Spleen (tissue), 7 donors: ENCODE results near the gene NT5C.
A peak's percentile ranks its signal among the peaks of the same experiment; 100 is the strongest.

Source experiments
- POLR2A ChIP-seq, 3 donors: fragments of 450-650 bp; IDR thresholded peaks; one replicate each; pipeline ENCODE4 v1.5.1; 2017; ENCODE audit warnings: antibody characterized with exemption in 3 of 3, mild to moderate bottlenecking in 1 of 3
- POLR2AphosphoS5 ChIP-seq, 3 donors: sonication (generic); formaldehyde crosslinking; IDR thresholded peaks; one replicate each; pipeline ENCODE4 v1.5.1; 2017; ENCODE audit warnings: antibody characterized with exemption in 3 of 3
- TF ChIP-seq, protein P1 (sequence below), 11 experiments: fragments of 200-600 bp in 7 of 11; fragments of 450-650 bp in 4 of 11; sonication (generic) in 4 of 11; IDR thresholded peaks in 8 of 11; conservative IDR thresholded peaks in 3 of 11; 1 replicate in 7 of 11; 2 replicates in 4 of 11; pipeline versions ENCODE4 v1.4.0 to v1.8.0; 2016 to 2021; ENCODE audit warnings: antibody characterized with exemption in 11 of 11, inconsistent platforms in 4 of 11, mild to moderate bottlenecking in 1 of 11
- donor health status: DM: no; HTN: no; CAD: no; lungs with moderate emphysema.
- donor health status: DM: no; HTN: no; CAD: no.
- donor health status: DM: no; HTN: no; CAD: no.

DNA sequence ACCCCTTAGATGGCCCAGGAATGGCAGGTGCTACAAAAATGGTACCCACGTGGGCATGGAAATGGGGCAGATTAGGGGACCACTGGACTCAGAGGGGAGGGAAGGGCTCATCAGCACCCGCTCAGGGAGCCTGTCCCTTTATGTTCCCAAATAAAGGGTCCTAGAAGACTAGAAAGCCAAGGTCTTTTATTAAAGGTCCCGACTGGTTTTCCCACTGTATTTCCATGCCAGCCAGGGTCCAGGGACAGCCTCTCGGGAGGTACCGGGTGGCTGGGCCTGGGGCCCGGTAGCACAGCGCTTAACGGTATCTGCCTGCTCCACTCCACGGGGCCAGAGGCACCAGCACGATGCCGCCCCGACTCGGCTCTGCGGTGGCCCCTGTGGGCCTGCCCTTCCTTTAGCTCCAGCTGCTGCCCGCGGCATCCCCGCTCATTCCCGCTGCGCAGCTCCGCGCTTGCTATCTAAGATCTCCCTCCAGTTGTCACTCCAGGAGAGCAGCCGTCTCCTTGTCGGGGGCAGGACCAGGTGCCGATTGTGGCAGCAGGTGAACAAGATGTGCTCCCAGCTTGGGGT lies 1.4 kb downstream of the NT5C start:
- TF ChIP-seq POLR2A (IDR thresholded peaks at IDR 0.05) (no peak), POLR2AphosphoS5 (IDR thresholded peaks at IDR 0.05) (peak in 1 of 3 donors; percentile 7)
- TF ChIP-seq, protein P1, sequence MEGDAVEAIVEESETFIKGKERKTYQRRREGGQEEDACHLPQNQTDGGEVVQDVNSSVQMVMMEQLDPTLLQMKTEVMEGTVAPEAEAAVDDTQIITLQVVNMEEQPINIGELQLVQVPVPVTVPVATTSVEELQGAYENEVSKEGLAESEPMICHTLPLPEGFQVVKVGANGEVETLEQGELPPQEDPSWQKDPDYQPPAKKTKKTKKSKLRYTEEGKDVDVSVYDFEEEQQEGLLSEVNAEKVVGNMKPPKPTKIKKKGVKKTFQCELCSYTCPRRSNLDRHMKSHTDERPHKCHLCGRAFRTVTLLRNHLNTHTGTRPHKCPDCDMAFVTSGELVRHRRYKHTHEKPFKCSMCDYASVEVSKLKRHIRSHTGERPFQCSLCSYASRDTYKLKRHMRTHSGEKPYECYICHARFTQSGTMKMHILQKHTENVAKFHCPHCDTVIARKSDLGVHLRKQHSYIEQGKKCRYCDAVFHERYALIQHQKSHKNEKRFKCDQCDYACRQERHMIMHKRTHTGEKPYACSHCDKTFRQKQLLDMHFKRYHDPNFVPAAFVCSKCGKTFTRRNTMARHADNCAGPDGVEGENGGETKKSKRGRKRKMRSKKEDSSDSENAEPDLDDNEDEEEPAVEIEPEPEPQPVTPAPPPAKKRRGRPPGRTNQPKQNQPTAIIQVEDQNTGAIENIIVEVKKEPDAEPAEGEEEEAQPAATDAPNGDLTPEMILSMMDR (IDR thresholded peaks at IDR 0.05 in 8 of 11, conservative IDR thresholded peaks at IDR 0.05 in 3 of 11), result no peak
